Stimulated activated CD4-positive, alpha-beta T cell treated with anti-CD3 and anti-CD28 coated beads, Interleukin-1b, Interleukin-23, amount 100 ng/mL, for 4 hours (primary cell): ENCODE data around the gene G2E3.
"Not testable (repeated sequence)": the region's sequence is repeated elsewhere in the genome, so short reads cannot be mapped to it uniquely, and the experiment has no call there.

Source experiments
- DNase-seq, 2 donors: peaks; one replicate each; pipeline ENCODE4 v3.0.0-alpha.2; 2020; ENCODE audit warnings: low read depth in 2 of 2

Gene G2E3

DNA sequence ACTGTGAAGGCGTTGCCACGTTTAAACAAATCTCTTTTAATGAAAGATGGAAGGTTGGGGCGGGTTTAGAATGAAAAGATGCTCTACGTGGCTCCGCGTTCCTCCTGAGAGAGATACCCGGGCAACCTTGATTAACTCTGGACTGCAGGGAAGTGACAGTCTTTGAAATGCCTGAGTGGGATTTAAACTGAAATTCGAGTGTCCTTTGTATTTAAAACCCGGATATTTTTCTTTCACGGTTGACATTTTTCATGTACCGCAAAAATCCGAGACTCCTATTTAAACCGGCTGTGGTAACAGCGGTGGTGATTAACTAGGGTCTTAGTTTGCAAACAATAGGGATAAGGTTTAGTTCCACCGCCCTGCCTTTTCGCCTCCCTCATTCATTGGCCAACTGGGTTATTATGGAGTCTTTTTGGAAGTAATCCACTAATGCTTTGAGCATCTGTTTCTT, 707 bp downstream of the G2E3 start:
- DNase-seq: no peak

GRCh38 chr14:30560581-30560980, 1.6 kb downstream of the G2E3 start:
- DNase-seq: no peak

GRCh38 chr14:30564235-30564867, 5.4 kb downstream of the G2E3 start:
- no peak for DNase-seq

- no peak for DNase-seq
Measured at GRCh38 chr14:30564868-30565248, 5.9 kb downstream of the G2E3 start.

- no peak for DNase-seq
Measured at GRCh38 chr14:30569216-30569902, 10.4 kb downstream of the G2E3 start.

DNA sequence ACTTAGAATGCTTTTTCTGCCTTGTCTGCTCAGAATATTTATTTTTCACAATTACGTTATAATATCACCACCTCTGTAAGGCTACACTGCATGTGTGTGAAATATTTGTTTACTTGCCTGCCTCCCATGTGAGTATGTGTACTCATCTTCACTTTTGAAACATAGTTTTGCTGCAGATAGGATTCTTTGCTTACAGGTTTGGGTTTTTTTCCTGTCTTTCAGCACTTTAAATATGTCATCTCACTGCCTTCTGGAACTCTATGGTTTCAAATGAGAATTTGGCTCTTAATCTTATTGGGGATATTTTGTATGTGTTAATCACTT, 10.9 kb downstream of the G2E3 start:
- no peak for DNase-seq

GRCh38 chr14:30572237-30572636, 13.3 kb downstream of the G2E3 start:
- DNase-seq: no peak

DNA sequence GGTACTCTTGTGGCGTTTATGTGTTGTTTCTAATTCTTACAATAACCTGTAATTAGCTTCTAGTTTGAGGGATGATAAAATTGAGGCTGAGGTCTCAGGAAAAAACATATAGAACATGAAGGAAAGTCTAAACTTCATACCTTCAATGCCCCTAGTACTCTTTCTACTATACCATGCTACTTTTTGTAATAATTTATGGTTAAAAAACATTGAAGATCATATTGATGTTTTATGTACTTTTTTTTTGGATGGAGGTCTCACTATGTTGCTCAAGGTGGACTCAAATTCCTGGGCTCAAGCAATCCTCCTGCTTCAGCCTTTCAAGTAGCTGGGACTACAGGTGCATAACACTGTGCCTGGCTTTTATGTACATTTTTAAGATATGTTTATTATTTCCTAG, 13.8 kb downstream of the G2E3 start:
- no peak for DNase-seq

GRCh38 chr14:30573226-30573814, 14.4 kb downstream of the G2E3 start:
- no peak for DNase-seq

DNA sequence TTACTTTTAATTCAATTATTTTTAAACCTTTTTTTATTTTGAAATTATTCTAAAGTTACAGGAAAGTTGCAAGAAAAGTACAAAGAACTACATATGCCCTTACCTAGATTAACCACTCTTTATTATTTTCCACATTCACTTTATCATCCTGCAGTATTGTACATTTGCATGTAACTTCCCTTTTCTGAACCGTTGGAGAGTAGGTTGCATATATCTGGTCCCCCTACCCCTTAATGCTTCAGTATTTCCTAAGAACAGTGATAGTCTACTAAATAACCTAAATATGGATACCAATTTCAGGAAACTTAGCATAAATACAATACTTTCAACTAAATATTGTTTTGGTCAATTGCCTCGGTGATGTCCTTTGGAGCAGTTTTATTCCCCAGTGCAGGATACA, 15.0 kb downstream of the G2E3 start:
- DNase-seq: no peak

DNA sequence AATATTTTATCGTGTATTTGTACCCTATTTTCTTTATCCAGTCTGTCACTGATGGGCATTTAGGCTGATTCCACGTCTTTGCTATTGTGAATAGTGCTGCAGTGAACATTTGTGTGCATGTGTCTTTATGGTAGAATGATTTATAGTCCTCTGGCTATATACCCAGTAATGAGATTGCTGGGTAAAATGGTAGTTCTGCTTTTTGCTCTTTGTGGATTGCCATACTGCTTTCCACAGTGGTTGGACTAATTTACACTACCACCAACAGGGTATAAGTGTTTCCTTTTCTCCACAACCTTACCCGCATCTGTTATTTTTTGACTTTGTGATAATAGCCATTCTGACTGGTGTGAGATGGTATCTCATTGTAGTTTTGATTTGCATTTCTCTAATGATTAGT, 15.8 kb downstream of the G2E3 start:
- DNase-seq: not testable (repeated sequence)

DNA sequence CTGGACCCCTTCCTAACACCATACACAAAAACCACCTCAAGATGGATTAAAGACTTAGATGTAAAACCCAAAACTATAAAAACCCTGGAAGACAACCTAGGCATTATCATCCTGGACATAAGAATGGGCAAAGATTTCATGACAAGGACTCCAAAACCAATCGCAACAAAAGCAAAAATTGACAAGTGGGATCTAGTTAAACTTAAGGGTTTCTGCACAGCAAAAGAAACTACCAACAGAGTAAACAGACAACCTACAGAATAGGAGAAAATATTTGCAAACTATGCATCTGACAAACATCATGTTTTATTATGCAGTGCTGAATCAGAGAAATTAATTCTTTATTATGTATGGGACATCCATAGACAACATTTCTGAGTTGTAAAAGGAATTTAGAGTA, 17.4 kb downstream of the G2E3 start:
- DNase-seq: not testable (repeated sequence)

GRCh38 chr14:30580616-30581282, 21.8 kb downstream of the G2E3 start:
- DNase-seq: no peak

DNA sequence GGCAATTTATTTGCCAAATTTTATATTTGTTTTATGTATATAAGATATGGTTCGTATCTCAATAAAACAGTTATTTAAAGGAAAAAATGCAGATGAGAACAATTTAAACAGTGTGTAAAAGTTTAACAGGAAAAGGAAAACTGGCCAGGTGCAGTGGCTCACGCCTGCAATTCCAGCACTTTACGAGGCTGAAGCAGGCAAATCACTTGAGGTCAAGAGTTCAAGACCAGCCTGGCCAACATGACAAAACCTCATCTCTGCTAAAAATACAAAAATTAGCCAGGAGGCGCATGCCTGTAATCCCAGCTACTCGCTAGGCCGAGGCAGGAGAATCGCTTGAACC, 22.3 kb downstream of the G2E3 start:
- DNase-seq: no peak

DNA sequence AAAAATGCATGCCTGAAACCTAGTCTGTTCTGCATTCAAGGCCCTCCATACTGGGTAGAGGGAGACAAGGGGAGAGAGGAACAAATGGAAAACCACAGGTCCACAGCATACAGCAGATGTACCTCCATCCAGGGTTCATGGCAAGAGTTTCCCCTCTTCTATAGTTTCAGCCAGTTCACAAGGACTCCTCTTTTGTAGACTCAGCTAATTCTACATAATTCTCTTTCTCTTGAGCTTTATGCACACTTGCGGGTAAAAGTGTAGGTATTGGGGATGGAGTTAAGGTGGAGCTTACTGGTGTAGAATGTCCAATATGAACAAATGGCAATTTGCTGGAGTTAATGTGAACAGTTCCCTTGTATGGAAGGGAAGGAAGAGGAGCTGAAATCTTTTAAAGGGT, 23.4 kb downstream of the G2E3 start:
- no peak for DNase-seq

DNA sequence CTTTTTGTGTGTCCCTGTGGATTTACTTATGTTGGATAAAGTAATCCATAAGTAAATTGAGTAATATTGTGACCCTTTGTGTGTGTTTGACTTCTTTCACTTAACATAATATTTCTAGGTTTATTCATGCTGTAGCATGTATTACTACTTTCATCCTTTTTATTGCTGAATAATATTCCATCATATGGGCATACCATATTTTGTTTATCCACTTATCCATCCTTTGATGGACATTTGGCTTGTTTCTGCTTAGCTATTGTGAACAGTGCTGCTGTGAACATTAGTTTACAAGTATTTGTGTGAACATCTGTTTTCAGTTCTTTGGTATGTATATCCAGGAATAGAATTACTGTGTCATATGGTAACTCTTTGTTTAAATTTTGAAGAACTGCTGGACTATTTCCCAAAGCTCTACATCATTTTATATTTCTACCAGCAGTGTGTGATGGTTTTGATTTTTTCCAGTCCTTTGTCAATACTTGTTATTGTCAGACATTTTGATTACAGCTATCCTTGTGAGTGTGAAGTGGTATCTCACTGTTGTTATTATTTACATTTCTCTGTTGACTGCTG, 25.2 kb downstream of the G2E3 start:
- DNase-seq: no peak

- no peak for DNase-seq
Measured at GRCh38 chr14:30585204-30585603, 26.2 kb downstream of the G2E3 start.

DNA sequence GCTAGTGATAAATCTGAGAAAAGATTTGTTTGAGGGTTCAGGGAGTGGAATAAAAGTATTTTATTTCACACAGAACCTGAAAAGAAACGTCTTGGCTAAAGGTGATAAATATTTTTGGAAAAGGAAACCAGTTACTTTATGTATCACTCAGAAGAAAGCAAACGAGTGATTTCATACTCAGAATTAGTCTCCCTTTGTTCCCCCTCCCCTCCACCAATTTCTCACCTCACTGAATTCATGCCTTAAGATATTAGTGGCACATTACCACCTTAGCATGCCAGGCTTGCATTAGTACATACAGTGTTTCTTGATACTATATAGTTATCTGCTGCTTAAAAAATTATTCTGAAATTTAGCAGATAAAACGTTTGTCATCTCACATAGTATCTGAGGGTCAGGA, 28.2 kb downstream of the G2E3 start:
- no peak for DNase-seq

DNA sequence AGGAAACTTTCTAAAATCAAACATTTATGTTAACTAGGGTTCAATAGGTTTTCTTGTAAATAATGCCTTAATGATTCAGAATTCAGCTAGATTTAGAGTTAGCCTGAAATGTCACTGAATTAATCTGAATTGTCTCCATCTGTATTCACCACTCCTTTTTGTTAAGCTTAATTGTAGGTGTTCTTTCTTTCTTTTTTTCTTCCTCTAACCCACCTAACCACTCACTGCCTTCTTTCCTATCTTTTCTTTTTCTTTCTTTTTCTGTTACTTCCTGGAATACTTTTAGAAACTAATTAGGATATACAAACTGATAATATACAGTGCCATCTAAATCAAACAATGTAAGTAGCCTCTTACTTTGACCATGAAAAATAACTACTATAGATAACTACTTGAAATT, 29.9 kb downstream of the G2E3 start:
- DNase-seq: no peak

GRCh38 chr14:30596935-30597334, 38.0 kb downstream of the G2E3 start:
- DNase-seq: no peak

GRCh38 chr14:30597504-30597903, 38.5 kb downstream of the G2E3 start:
- DNase-seq: no peak
